ENCODE measurements around the gene HIC1.

HIC1 gene

GRCh38 chr17:2048805-2049204 lies 6.1 kb upstream of the HIC1 start:
- DNase-seq, result no peak

GRCh38 chr17:2049333-2050299 lies 5.3 kb upstream of the HIC1 start:
- DNase-seq, result peak; percentile 9 to 14

- DNase-seq, result no peak
Observed at GRCh38 chr17:2050300-2051060, 4.4 kb upstream of the HIC1 start.

GRCh38 chr17:2051061-2051932 lies 3.6 kb upstream of the HIC1 start:
- no peak for DNase-seq

GRCh38 chr17:2051933-2052559 lies 2.9 kb upstream of the HIC1 start:
- no peak for DNase-seq

GRCh38 chr17:2053380-2054261 lies 1.3 kb upstream of the HIC1 start:
- peak in 1 of 2 experiments; percentile 6 for DNase-seq

GRCh38 chr17:2054262-2054511 lies 716 bp upstream of the HIC1 start:
- DNase-seq, result no peak

- no peak for DNase-seq
Observed at GRCh38 chr17:2055292-2056205, 646 bp downstream of the HIC1 start.

- no peak for DNase-seq
Observed at GRCh38 chr17:2056206-2057174, 1.6 kb downstream of the HIC1 start.

GRCh38 chr17:2057175-2057759 lies 2.4 kb downstream of the HIC1 start:
- DNase-seq, result no peak

- no peak for DNase-seq
Observed at GRCh38 chr17:2057760-2058585, 3.1 kb downstream of the HIC1 start.

GRCh38 chr17:2058586-2059546 lies 4.0 kb downstream of the HIC1 start:
- peak; percentile 24 to 30 for DNase-seq

- no peak for DNase-seq
Observed at GRCh38 chr17:2059547-2060384, 4.9 kb downstream of the HIC1 start.

GRCh38 chr17:2060385-2060658 lies 5.4 kb downstream of the HIC1 start:
- no peak for DNase-seq

GRCh38 chr17:2060681-2061440 lies 6.0 kb downstream of the HIC1 start:
- no peak for DNase-seq
